Adipocyte (in vitro differentiated cells): Measurements from ENCODE around the gene FAAP24.
"Not testable (repeated sequence)": the region's sequence is repeated elsewhere in the genome, so short reads cannot be mapped to it uniquely, and the experiment has no call there.

Experiments
- DNase-seq: peaks from one replicate; pipeline ENCODE4 v3.0.0-alpha.2; 2015; ENCODE audit warnings: low read depth
- H3K27me3 ChIP-seq: replicated peaks from 2 replicates; pipeline ENCODE4 v1.7.0; 2013; ENCODE audit warnings: mild to moderate bottlenecking, low read length, moderate library complexity; ENCODE audit not compliant: control insufficient read depth, insufficient read depth
- H3K36me3 ChIP-seq: 2 replicates; pipeline ENCODE4 v1.7.0; 2013; ENCODE audit warnings: low read length, mild to moderate bottlenecking, moderate library complexity; ENCODE audit not compliant: control insufficient read depth, insufficient read depth, severe bottlenecking
- H3K4me1 ChIP-seq: 2 replicates; pipeline ENCODE4 v1.7.0; 2013; ENCODE audit warnings: mild to moderate bottlenecking, low read length, moderate library complexity; ENCODE audit not compliant: control insufficient read depth, insufficient read depth
- H3K4me3 ChIP-seq: 2 replicates; pipeline ENCODE4 v1.7.0; 2013; ENCODE audit warnings: mild to moderate bottlenecking, low read length, moderate library complexity
- H3K9ac ChIP-seq: 2 replicates; pipeline ENCODE4 v1.7.0; 2013; ENCODE audit warnings: mild to moderate bottlenecking, low read length, moderate library complexity
- H3K9me3 ChIP-seq: 2 replicates; pipeline ENCODE4 v1.7.0; 2013; ENCODE audit warnings: mild to moderate bottlenecking, low read length, moderate library complexity; ENCODE audit not compliant: control insufficient read depth

The FAAP24 gene

GRCh38 chr19:32971012-32971595 is 938 bp upstream of the FAAP24 start:
- peak overlapping the region; percentile 90 for H3K4me3 ChIP-seq
- H3K4me1 ChIP-seq = peaks cover 7% of the 10 kb centered on the region
- no peaks in the 10 kb centered on the region for H3K36me3 ChIP-seq
- H3K27me3 ChIP-seq = no peaks in the 10 kb centered on the region
- H3K9ac ChIP-seq = peak overlapping the region; percentile 87
- DNase-seq = no peak
- H3K9me3 ChIP-seq = no peaks in the 10 kb centered on the region

GRCh38 chr19:32976223-32976805 is 4.3 kb downstream of the FAAP24 start:
- Histone ChIP-seq H3K9ac (no peak overlapping the region), H3K27me3 (no peaks in the 10 kb centered on the region), H3K9me3 (no peaks in the 10 kb centered on the region), H3K4me3 (no peak overlapping the region), H3K4me1 (no peaks in the 10 kb centered on the region), H3K36me3 (no peaks in the 10 kb centered on the region)
- peak; percentile 83 for DNase-seq

DNA sequence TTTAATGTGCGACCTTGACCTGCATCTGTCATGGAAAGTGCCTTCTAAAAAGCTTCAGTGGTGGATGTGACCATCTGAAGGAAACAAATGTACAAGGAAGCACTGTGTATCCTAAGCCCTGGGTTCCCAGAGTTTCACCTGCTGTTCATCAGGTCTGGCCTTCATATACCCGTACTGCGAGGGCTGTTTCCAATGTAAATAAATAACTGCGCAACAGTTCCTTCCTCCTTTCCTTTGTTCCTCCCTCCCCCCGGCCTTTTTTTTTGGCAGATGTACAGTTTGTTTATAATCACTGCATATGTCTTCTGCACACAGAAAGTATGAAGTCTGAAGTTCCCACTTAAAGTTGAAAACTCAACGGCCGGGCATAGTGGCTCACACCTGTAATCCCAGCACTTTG is 5.2 kb downstream of the FAAP24 start:
- Histone ChIP-seq H3K4me3 (no peak overlapping the region), H3K9ac (no peak overlapping the region), H3K27me3 (no peaks in the 10 kb centered on the region), H3K4me1 (no peaks in the 10 kb centered on the region), H3K9me3 (no peaks in the 10 kb centered on the region), H3K36me3 (no peaks in the 10 kb centered on the region)
- no peak for DNase-seq

DNA sequence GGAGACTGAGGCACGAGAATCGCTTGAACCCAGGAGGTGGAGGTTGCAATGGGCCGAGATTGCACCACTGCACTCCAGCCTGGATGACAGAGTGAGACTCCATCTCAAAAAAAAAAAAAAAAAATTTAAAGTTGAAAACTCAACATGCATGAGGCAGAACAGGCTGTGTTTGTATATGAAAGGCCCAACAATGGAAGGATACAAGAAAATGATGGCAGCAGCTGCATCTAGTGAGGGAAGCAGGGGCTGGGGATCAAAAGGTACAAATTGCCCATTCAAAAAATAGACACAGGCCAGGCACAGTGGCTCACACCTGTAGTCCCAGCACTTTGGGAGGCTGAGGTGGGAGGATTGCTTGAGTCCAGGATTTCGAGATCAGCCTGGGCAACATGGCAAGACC is 5.8 kb downstream of the FAAP24 start:
- not testable (repeated sequence) for H3K4me1 ChIP-seq, H3K9ac ChIP-seq, DNase-seq, H3K9me3 ChIP-seq, H3K36me3 ChIP-seq, H3K27me3 ChIP-seq, H3K4me3 ChIP-seq

DNA sequence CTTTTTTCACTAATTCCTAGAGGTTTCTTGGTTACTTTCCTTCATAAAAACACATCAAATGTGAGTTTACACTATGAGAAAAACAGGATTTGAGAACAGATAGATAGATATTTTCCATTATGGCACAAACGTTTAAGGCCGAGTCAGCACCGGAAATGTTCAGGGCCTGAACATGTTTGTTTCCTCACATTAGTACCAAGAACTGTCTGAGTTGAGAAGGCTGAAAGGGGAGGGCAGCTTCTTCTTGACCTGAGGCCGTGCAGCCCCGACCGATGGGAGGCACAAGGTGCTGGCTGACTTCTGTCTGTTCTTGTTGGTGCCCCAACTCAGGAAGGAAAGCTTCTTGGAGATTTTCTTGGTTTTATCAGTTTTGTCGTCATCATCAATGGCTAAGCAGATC is 7.8 kb downstream of the FAAP24 start:
- not testable (repeated sequence) for H3K4me1 ChIP-seq, H3K4me3 ChIP-seq, H3K9me3 ChIP-seq, H3K9ac ChIP-seq, DNase-seq, H3K36me3 ChIP-seq, H3K27me3 ChIP-seq

DNA sequence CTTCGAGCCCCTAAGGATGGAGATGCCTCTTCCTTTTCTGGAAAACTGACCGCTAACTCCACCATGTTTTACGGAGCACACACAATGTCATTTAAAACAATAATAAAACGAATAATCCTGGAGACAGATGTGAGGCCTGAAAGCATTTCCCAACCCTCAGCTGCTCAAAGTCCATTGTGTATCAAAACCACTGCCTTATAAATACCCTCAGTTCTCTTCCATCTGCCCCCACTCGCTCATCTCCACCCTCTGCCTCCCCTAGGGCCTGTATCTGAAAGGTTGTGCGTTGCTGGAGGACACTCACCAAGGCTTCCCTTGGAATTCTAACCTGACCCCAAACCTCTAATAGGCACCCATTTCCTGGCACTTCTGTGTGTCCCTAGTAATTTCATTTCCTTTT is 10.4 kb downstream of the FAAP24 start:
- not testable (repeated sequence) for H3K9ac ChIP-seq, DNase-seq, H3K36me3 ChIP-seq, H3K27me3 ChIP-seq, H3K4me1 ChIP-seq, H3K4me3 ChIP-seq, H3K9me3 ChIP-seq

DNA sequence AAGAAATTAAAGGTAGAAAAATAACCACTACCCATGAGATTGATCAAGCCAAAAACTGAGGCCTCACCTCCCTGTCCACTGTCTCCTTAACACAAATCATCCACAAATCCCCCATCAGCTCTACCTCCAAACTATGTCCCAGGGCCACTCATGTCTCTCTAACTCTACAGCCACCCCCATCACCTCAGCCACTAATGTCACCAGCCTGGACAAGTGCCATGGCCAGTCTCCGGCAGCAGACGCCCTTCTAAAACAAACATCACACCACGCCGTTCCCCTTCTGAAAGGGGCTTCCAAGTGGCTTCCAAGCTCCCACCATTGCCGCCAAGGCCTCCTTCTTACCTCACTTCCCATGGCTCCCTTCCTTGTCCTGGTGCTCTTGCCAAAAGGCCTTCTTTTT is 16.2 kb downstream of the FAAP24 start:
- H3K9ac ChIP-seq, H3K9me3 ChIP-seq, H3K27me3 ChIP-seq, H3K4me3 ChIP-seq, DNase-seq, H3K36me3 ChIP-seq, H3K4me1 ChIP-seq: not testable (repeated sequence)

DNA sequence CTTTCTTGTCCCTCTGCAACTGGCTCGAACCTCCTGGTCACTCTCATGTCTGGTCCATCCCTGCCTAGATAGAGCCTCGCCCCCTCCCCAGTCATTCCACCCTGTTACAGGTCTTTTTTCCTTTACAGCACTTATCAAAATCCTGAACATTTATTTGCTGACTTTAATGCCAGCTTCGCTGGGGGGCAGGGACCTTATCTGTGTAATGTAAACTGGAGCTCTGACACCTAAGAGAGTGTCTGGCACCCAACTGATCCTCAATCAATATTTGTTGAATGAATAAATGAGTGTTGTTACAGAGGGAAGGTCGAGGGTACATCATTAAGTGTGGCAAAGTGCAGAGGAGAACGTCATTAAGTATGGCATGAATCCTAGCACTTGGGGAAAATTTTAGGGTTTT is 16.7 kb downstream of the FAAP24 start:
- no peak overlapping the region for H3K4me3 ChIP-seq
- no peaks in the 10 kb centered on the region for H3K27me3 ChIP-seq
- H3K36me3 ChIP-seq = no peaks in the 10 kb centered on the region
- no peak for DNase-seq
- no peaks in the 10 kb centered on the region for H3K4me1 ChIP-seq
- H3K9me3 ChIP-seq = no peaks in the 10 kb centered on the region
- no peak overlapping the region for H3K9ac ChIP-seq

GRCh38 chr19:32995966-32996365 is 23.9 kb downstream of the FAAP24 start:
- H3K9me3 ChIP-seq, DNase-seq, H3K4me1 ChIP-seq: not testable (repeated sequence)

GRCh38 chr19:32997061-32997464 is 25.0 kb downstream of the FAAP24 start:
- not testable (repeated sequence) for H3K36me3 ChIP-seq, H3K27me3 ChIP-seq, H3K4me3 ChIP-seq, H3K9me3 ChIP-seq, H3K9ac ChIP-seq, H3K4me1 ChIP-seq, DNase-seq

More at GRCh38 chr19:32995966-32996365, 23.9 kb downstream of the FAAP24 start:
- H3K36me3 ChIP-seq, H3K9ac ChIP-seq, H3K27me3 ChIP-seq, H3K4me3 ChIP-seq: not testable (repeated sequence)

GRCh38 chr19:32997716-32998355 is 25.8 kb downstream of the FAAP24 start:
- Histone ChIP-seq H3K4me1 (no peaks in the 10 kb centered on the region), H3K9ac (no peak overlapping the region), H3K36me3 (no peaks in the 10 kb centered on the region)

GRCh38 chr19:32998722-32999121 is 26.7 kb downstream of the FAAP24 start:
- DNase-seq = no peak
- H3K9ac ChIP-seq = no peak overlapping the region
- no peaks in the 10 kb centered on the region for H3K4me1 ChIP-seq
- no peaks in the 10 kb centered on the region for H3K36me3 ChIP-seq
- no peaks in the 10 kb centered on the region for H3K27me3 ChIP-seq
- H3K9me3 ChIP-seq = no peaks in the 10 kb centered on the region
- no peak overlapping the region for H3K4me3 ChIP-seq

More at GRCh38 chr19:32997716-32998355, 25.8 kb downstream of the FAAP24 start:
- Histone ChIP-seq H3K27me3 (no peaks in the 10 kb centered on the region), H3K9me3 (no peaks in the 10 kb centered on the region), H3K4me3 (no peak overlapping the region)
- DNase-seq = no peak
